Endothelial cell of umbilical vein (primary cell): ENCODE data around the gene MYO5B. TPM values are rescaled to one million over a fixed set of nuclear protein-coding genes. Genes with fewer than 3 reads are reported as not detected.

Source experiments
- BruUV-seq: library from RNA; stranded (reverse); fragments of 400-500 nt; replicated peaks from 2 replicates; lab custom pipeline; 2021; lab: Mats Ljungman, UMichigan
- CTCF ChIA-PET: fragments of 300-600, 350-600 bp; sonication (Branson Sonifier 250); formaldehyde crosslinking; loops from one replicate; lab custom pipeline; 2021; ENCODE audit warnings: antibody characterized with exemption, inconsistent platforms; lab: Charles Lee
- POLR2A ChIA-PET: fragments of 300-600, 350-600 bp; sonication (Branson Sonifier 250); formaldehyde crosslinking; loops from one replicate; lab custom pipeline; 2021; ENCODE audit warnings: antibody characterized with exemption, inconsistent platforms; lab: Charles Lee
- DNase-seq: peaks from one replicate; pipeline ENCODE4 v3.0.0-alpha.2; 2011; ENCODE audit warnings: low read depth, low spot score
- FAIRE-seq: peaks from 2 replicates; lab custom pipeline; 2011; peaks lifted over from hg19 to GRCh38; lab: Jason Lieb, UNC
- H2AFZ ChIP-seq: 2 replicates; pipeline ENCODE4 v1.6.0; 2012; ENCODE audit warnings: low read depth, low read length, control low read depth, inconsistent platforms
- H3K27ac ChIP-seq: 2 replicates; pipeline ENCODE4 v1.5.1; 2011; ENCODE audit warnings: low read depth, mild to moderate bottlenecking, control low read depth, low read length, moderate library complexity; ENCODE audit not compliant: insufficient read depth
- H3K27me3 ChIP-seq, 2 experiments: 2 replicates each; pipeline versions ENCODE4 v1.6.0 to v1.6.1; 2011; ENCODE audit warnings: low read length in 2 of 2, mixed read lengths in 1 of 2; ENCODE audit not compliant: control insufficient read depth in 2 of 2, insufficient read depth in 2 of 2
- H3K36me3 ChIP-seq, 2 experiments: 2 replicates in 1 of 2; 3 replicates in 1 of 2; pipeline ENCODE4 v1.5.1; 2011; ENCODE audit warnings: low read length in 2 of 2, mild to moderate bottlenecking in 1 of 2, moderate library complexity in 1 of 2; ENCODE audit not compliant: control insufficient read depth in 2 of 2, insufficient read depth in 2 of 2; ENCODE audit errors: extremely low read depth in 1 of 2
- H3K4me1 ChIP-seq: 3 replicates; pipeline ENCODE4 v1.5.1; 2011; ENCODE audit warnings: mild to moderate bottlenecking, low read length; ENCODE audit not compliant: control insufficient read depth, insufficient read depth; ENCODE audit errors: extremely low read depth
- H3K4me2 ChIP-seq: 2 replicates; pipeline ENCODE4 v1.6.1; 2011; ENCODE audit warnings: low read length, control low read depth, mixed read lengths; ENCODE audit not compliant: insufficient read depth
- H3K4me3 ChIP-seq, 3 experiments: fragments of 200-600 bp in 1 of 3; sonication (generic), shearing (Covaris generic) in 1 of 3; replicated peaks in 1 of 3; 2 replicates each; pipeline ENCODE4 v1.5.1; 2011 to 2016; ENCODE audit warnings: control low read depth in 3 of 3, low read length in 3 of 3, mild to moderate bottlenecking in 2 of 3, inconsistent platforms in 1 of 3, low read depth in 1 of 3, moderate library complexity in 1 of 3; ENCODE audit not compliant: insufficient read depth in 1 of 3
- H3K79me2 ChIP-seq: 2 replicates; pipeline ENCODE4 v1.6.0; 2012; ENCODE audit warnings: low read length, inconsistent platforms; ENCODE audit not compliant: control insufficient read depth, insufficient read depth
- H3K9ac ChIP-seq: replicated peaks from 2 replicates; pipeline ENCODE3; 2011; ENCODE audit warnings: low read length, control low read depth; ENCODE audit not compliant: insufficient read depth; ENCODE audit errors: extremely low read depth
- H3K9me1 ChIP-seq: replicated peaks from 3 replicates; pipeline ENCODE4 v1.6.0; 2011; ENCODE audit warnings: mild to moderate bottlenecking, low read length; ENCODE audit not compliant: control insufficient read depth, insufficient read depth; ENCODE audit errors: extremely low read depth
- H3K9me3 ChIP-seq: replicated peaks from 2 replicates; pipeline ENCODE4 v1.5.1; 2012; ENCODE audit warnings: low read length, inconsistent platforms; ENCODE audit not compliant: control insufficient read depth, insufficient read depth
- H4K20me1 ChIP-seq: replicated peaks from 2 replicates; pipeline ENCODE3; 2011; ENCODE audit warnings: mild to moderate bottlenecking, low read length; ENCODE audit not compliant: control insufficient read depth, insufficient read depth; ENCODE audit errors: extremely low read depth
- EZH2 ChIP-seq: IDR thresholded peaks from 2 replicates; pipeline ENCODE4 v1.6.1; 2012; ENCODE audit warnings: borderline replicate concordance, low read depth, mild to moderate bottlenecking, moderate library complexity, low read length, inconsistent platforms; ENCODE audit not compliant: severe bottlenecking
- FOS ChIP-seq: IDR thresholded peaks from 2 replicates; pipeline ENCODE4 v1.6.1; 2011; ENCODE audit warnings: mild to moderate bottlenecking, low read length, moderate library complexity, borderline replicate concordance; ENCODE audit not compliant: insufficient read depth
- GATA2 ChIP-seq: IDR thresholded peaks from 2 replicates; pipeline ENCODE4 v1.7.0; 2011; ENCODE audit warnings: low read depth, mild to moderate bottlenecking, moderate library complexity, mixed read lengths, low read length; ENCODE audit not compliant: insufficient read length, insufficient read depth
- JUN ChIP-seq: IDR thresholded peaks from 2 replicates; pipeline ENCODE4 v1.6.1; 2011; ENCODE audit warnings: borderline replicate concordance, low read depth; ENCODE audit not compliant: insufficient read length, insufficient read depth
- MAX ChIP-seq: IDR thresholded peaks from 2 replicates; pipeline ENCODE4 v1.6.1; 2011; ENCODE audit not compliant: insufficient read depth, insufficient read length
- MYC ChIP-seq: IDR thresholded peaks from one replicate; pipeline ENCODE4 v1.6.1; 2011; ENCODE audit warnings: mild to moderate bottlenecking, low read depth, low read length
- POLR2A ChIP-seq: IDR thresholded peaks from 2 replicates; pipeline ENCODE4 v1.6.1; 2012; ENCODE audit warnings: low read depth, mild to moderate bottlenecking, control low read depth, low read length
- POLR2AphosphoS5 ChIP-seq: IDR thresholded peaks from 2 replicates; pipeline ENCODE4 v1.6.1; 2012; ENCODE audit warnings: low read depth, mild to moderate bottlenecking, control low read depth, low read length, moderate library complexity; ENCODE audit not compliant: insufficient read depth
- dilution Hi-C: fragments of 300-500 bp; cut with MboI; formaldehyde crosslinking; loops from one replicate; pipeline ENCODE4 v1.15.0; 2019; ENCODE audit warnings: low sequenced_read_pairs; ENCODE audit not compliant: extremely low pct_ligation_motif_present
- intact Hi-C: fragments of 100-400 bp; cut with micrococcal nuclease; formaldehyde crosslinking; loops from one replicate; pipeline ENCODE4 v1.10.0; 2022
- polyA plus RNA-seq, 4 experiments: library from polyadenylated mRNA; depleted of rRNA in 3 of 4; stranded (reverse) in 3 of 4; unstranded in 1 of 4; fragments of >200 nt; gene quantifications; 2 replicates each; pipeline versions ENCODE4 v1.2.1 to v1.2.3, GENCODE V29; 2011 to 2012; ENCODE audit warnings: missing spikeins in 1 of 4
- total RNA-seq: library from RNA; stranded (reverse); gene quantifications from 2 replicates; pipeline ENCODE4 v1.2.3, GENCODE V29; 2021
- TF ChIP-seq, protein P1 (sequence below), 2 donors: IDR thresholded peaks; 1 replicate in 1 of 2; 2 replicates in 1 of 2; pipeline ENCODE4 v1.5.1; 2011; ENCODE audit warnings: low read length in 2 of 2, mild to moderate bottlenecking in 2 of 2, moderate library complexity in 2 of 2, control low read depth in 1 of 2, inconsistent platforms in 1 of 2, low read depth in 1 of 2; ENCODE audit not compliant: insufficient read depth in 1 of 2; ENCODE audit errors: extremely low read depth in 1 of 2

Gene MYO5B
- total and polyA plus RNA-seq, 2 donors (not counting 3 experiments of a cell fraction or from before 2014, with no cell fraction given): 0.54 to 1.1 TPM

- no peak for TF ChIP-seq POLR2A
- intact Hi-C loops: no loop called here
- Histone ChIP-seq H3K27me3 (no peaks in the 10 kb centered on the region), H3K27ac (no peak overlapping the region), H3K9ac (no peak overlapping the region), H3K9me3 (no peaks in the 10 kb centered on the region), H3K4me3 (no peak overlapping the region), H4K20me1 (no peaks in the 10 kb centered on the region), H3K4me1 (no peaks in the 10 kb centered on the region), H3K9me1 (no peaks in the 10 kb centered on the region), H3K4me2 (no peak overlapping the region), H2AFZ (no peak overlapping the region), H3K36me3 (no peaks in the 10 kb centered on the region), H3K79me2 (no peaks in the 10 kb centered on the region)
- FAIRE-seq (no peak), DNase-seq (no peak)
- ChIA-PET CTCF (no interaction called here), POLR2A (no interaction called here)
- BruUV-seq: no TSS peak
- dilution Hi-C loops: no loop called here
Measured at GRCh38 chr18:49988101-49988500, 206.8 kb downstream of the MYO5B start.

DNA sequence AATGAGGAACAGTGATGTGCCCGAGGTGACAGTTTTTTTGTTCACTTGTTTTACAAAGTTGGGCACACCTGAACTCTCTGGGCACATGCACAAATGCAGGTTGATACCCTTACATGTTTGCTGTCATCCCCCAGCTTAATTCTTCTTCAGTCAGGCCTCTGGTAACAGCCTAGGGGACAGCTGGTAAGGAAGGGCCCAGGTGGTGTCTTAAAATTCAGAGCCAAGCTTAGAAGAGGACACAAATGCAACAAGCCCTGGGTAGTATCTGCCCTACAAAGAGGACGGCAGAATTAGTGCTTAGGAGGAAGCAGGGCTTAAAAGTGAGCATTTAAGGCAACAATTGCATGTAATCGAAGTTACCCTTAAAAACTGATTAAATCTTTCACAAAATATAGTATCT is 209.7 kb downstream of the MYO5B start:
- no peaks in the 10 kb centered on the region for H3K9me1 ChIP-seq

More for the DNA sequence above, 209.7 kb downstream of the MYO5B start:
- H3K79me2 ChIP-seq: no peaks in the 10 kb centered on the region
- no peak for FAIRE-seq
- intact Hi-C loops: no loop called here
- no peak overlapping the region for H3K4me3 ChIP-seq
- POLR2A ChIA-PET: no interaction called here
- TF ChIP-seq MAX (no peak), GATA2 (no peak), POLR2AphosphoS5 (no peak), MYC (no peak), JUN (no peak), EZH2 (no peak), POLR2A (no peak), FOS (no peak)
- TF ChIP-seq, protein P1, sequence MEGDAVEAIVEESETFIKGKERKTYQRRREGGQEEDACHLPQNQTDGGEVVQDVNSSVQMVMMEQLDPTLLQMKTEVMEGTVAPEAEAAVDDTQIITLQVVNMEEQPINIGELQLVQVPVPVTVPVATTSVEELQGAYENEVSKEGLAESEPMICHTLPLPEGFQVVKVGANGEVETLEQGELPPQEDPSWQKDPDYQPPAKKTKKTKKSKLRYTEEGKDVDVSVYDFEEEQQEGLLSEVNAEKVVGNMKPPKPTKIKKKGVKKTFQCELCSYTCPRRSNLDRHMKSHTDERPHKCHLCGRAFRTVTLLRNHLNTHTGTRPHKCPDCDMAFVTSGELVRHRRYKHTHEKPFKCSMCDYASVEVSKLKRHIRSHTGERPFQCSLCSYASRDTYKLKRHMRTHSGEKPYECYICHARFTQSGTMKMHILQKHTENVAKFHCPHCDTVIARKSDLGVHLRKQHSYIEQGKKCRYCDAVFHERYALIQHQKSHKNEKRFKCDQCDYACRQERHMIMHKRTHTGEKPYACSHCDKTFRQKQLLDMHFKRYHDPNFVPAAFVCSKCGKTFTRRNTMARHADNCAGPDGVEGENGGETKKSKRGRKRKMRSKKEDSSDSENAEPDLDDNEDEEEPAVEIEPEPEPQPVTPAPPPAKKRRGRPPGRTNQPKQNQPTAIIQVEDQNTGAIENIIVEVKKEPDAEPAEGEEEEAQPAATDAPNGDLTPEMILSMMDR (IDR thresholded peaks at IDR 0.05; ENCODE audit: extremely low read depth in 1 of 2, insufficient read depth in 1 of 2, low read depth in 1 of 2, low read length in 2 of 2): no peak
- no peaks in the 10 kb centered on the region for H3K36me3 ChIP-seq
- no peak overlapping the region for H2AFZ ChIP-seq
- H3K4me1 ChIP-seq: no peaks in the 10 kb centered on the region
- H3K9me3 ChIP-seq: no peaks in the 10 kb centered on the region
- DNase-seq: no peak
- H3K9ac ChIP-seq: no peak overlapping the region
- H3K27ac ChIP-seq: no peak overlapping the region
- dilution Hi-C loops: no loop called here
- CTCF ChIA-PET: no interaction called here
- no TSS peak for BruUV-seq
- H4K20me1 ChIP-seq: no peaks in the 10 kb centered on the region
- H3K27me3 ChIP-seq: no peaks in the 10 kb centered on the region
- no peak overlapping the region for H3K4me2 ChIP-seq
